Measurements from ENCODE around the gene KCNB1. TPM values are rescaled to one million over a fixed set of nuclear protein-coding genes. Genes with fewer than 3 reads are reported as not detected.

Gene KCNB1
- total RNA-seq, 2 donors from 2014 or later, result not detected

- Mint-ChIP-seq H3K27ac (no peak overlapping the region), H3K4me1 (ENCODE audit: low read depth) (no peaks in the 10 kb centered on the region), H3K27me3 (ENCODE audit: low read depth) (peaks cover 44% of the 10 kb centered on the region), H3K9me3 (no peaks in the 10 kb centered on the region), H3K36me3 (ENCODE audit: insufficient read depth in 2 of 2) (no peaks in the 10 kb centered on the region), H3K4me3 (no peak overlapping the region)
- ATAC-seq (replicated peaks in 1 of 2) (no peak), DNase-seq (no peak)
These were observed 46.8 kb downstream of the KCNB1 start for GRCh38 chr20:49435639-49436038.

DNA sequence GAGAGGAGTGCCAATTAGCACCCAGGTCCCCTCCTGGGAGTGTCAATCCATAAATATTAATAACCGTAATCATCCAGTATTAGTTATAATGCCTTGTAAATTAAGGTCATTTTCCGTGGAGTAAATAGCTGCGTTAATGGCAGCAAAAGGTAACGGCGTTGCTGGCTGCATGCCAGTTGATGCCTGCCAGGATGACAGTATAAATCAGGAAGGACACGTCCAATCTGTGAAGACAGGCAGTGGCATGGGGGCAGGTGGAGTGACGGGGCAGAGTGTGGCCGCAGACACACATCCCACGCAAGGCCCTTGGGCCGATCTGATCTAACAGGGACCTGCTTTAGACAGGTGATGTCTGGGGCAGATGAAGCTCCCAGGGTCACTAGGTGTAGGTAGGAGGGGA is 49.1 kb downstream of the KCNB1 start:
- Mint-ChIP-seq H3K27ac (no peak overlapping the region), H3K9me3 (peaks cover 0 to 2% of the 10 kb centered on the region in 2 donors), H3K4me1 (ENCODE audit: low read depth) (no peaks in the 10 kb centered on the region), H3K4me3 (no peak overlapping the region), H3K27me3 (ENCODE audit: low read depth) (peaks cover 45% of the 10 kb centered on the region), H3K36me3 (ENCODE audit: insufficient read depth in 2 of 2) (no peaks in the 10 kb centered on the region)
- DNase-seq (no peak), ATAC-seq (replicated peaks in 1 of 2) (no peak)

- Mint-ChIP-seq H3K27me3 (ENCODE audit: low read depth) (peaks cover 42% of the 10 kb centered on the region), H3K36me3 (ENCODE audit: insufficient read depth in 2 of 2) (no peaks in the 10 kb centered on the region), H3K4me1 (ENCODE audit: low read depth) (no peaks in the 10 kb centered on the region), H3K9me3 (peaks cover 0 to 2% of the 10 kb centered on the region in 2 donors), H3K4me3 (no peak overlapping the region), H3K27ac (no peak overlapping the region)
- ATAC-seq (replicated peaks in 1 of 2), result no peak
- DNase-seq, result no peak
These were observed 49.9 kb downstream of the KCNB1 start for GRCh38 chr20:49432550-49432949.

DNA sequence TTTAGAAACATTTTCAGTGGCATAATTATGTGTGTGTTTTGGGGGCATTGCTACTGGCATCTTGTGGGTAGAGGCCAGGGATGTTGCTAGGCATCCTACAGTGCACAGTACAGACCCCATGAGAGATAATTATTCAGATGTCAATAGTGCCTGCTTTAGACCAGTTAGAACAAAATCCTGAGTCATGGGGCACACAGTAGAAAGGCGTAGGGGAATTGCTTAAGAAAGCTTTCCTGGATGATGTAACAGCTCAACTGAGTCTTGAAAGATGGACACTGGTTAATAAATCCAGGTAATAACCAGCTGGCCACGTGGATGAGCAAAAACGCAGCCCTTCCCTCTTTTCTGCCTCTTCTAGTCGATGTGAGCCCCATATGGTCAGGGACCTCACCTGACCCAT is 51.1 kb downstream of the KCNB1 start:
- no peak for ATAC-seq (replicated peaks in 1 of 2)
- DNase-seq, result no peak
- Mint-ChIP-seq H3K36me3 (ENCODE audit: insufficient read depth in 2 of 2) (no peaks in the 10 kb centered on the region), H3K4me3 (no peak overlapping the region), H3K27me3 (ENCODE audit: low read depth) (peaks cover 40% of the 10 kb centered on the region), H3K9me3 (peaks cover 0 to 2% of the 10 kb centered on the region in 2 donors), H3K4me1 (ENCODE audit: low read depth) (no peaks in the 10 kb centered on the region), H3K27ac (no peak overlapping the region)

DNA sequence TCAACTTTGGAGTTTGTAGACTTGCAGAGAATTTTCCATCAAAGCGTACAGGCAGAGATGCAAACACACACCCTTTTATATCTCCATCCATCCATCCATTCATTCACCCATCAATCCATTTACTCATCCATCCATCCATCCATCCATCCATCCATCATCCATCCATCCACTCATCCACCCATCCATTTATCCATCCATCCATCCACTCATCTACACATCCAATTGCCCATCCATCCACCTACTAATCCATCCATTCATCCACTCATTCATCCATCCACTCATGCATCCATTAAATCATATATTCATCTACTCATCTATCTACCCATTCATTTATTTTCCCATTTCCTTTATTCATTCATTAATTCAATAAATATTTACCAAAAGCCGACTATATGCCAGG is 52.1 kb downstream of the KCNB1 start:
- H3K36me3 Mint-ChIP-seq (ENCODE audit: insufficient read depth in 2 of 2), result no peaks in the 10 kb centered on the region
- ATAC-seq (replicated peaks in 1 of 2), result no peak
- no peak for DNase-seq

DNA sequence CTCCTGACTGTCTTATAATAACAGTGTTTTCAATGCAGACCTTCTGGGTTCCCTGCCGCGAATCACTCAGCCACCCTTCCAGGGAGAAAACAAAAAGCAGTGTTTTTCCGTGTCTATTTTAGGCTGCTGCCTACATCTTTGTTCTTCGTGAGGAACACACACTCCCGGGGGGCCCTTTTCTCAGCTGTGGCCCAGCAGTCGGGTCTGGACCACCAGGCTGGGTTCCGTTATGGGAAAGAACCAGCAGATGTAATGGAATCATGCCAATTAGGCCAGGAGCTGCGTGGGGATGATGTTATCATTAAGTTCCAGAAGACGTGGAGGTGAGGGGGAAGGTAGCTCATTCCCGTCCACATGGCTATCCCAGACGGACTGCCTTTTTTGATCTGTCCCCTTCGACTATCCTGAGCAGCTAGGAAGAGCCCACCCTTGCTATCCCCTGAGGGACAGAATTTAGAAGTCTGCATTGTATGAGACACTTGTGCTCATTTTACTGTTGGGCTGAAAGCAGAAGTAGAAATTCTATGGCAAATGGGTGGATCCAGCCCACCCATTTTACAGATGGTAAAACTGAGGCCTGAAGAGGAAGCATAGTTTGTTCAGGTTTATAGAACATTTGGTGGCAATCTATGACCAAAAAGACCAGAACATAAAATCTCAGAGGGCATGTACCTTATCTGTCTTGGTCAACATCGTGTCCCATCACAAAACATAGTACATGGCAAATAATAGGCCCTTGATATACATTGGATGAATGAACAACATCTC is 54.5 kb downstream of the KCNB1 start:
- DNase-seq (no peak), ATAC-seq (replicated peaks in 1 of 2) (no peak)
- no peak overlapping the region for H3K4me3 Mint-ChIP-seq
- no peaks in the 10 kb centered on the region for H3K4me1 Mint-ChIP-seq (ENCODE audit: low read depth)
- H3K27ac Mint-ChIP-seq, result no peak overlapping the region
- H3K9me3 Mint-ChIP-seq, result peaks cover 0 to 2% of the 10 kb centered on the region in 2 donors
- H3K27me3 Mint-ChIP-seq (ENCODE audit: low read depth), result peaks cover 39% of the 10 kb centered on the region
- H3K36me3 Mint-ChIP-seq (ENCODE audit: insufficient read depth in 2 of 2), result no peaks in the 10 kb centered on the region

More for the DNA sequence above, 52.1 kb downstream of the KCNB1 start:
- peaks cover 0 to 2% of the 10 kb centered on the region in 2 donors for H3K9me3 Mint-ChIP-seq
- peaks cover 39% of the 10 kb centered on the region for H3K27me3 Mint-ChIP-seq (ENCODE audit: low read depth)
- H3K27ac Mint-ChIP-seq, result no peak overlapping the region
- H3K4me1 Mint-ChIP-seq (ENCODE audit: low read depth), result no peaks in the 10 kb centered on the region
- no peak overlapping the region for H3K4me3 Mint-ChIP-seq

DNA sequence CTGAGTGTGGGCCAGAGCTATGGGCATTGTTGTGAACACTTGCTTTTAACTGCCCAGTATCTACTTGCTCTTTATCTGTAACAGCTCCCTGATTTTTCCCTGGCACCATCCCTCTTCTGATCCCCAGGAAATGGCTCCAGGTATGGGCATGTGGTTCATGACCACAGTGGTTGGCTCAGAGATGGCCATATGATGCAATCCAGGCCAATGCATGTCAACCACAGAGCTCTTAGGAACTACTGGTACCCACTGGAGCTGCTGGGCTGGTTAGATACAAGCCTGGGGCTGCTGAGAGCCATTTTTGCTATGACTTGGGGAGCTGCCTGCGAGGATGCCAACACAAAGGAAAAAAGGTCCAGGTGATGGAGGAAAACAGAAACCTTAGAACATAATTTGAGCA is 55.6 kb downstream of the KCNB1 start:
- Mint-ChIP-seq H3K27me3 (ENCODE audit: low read depth) (peaks cover 39% of the 10 kb centered on the region), H3K27ac (no peak overlapping the region), H3K4me1 (ENCODE audit: low read depth) (no peaks in the 10 kb centered on the region), H3K36me3 (ENCODE audit: insufficient read depth in 2 of 2) (no peaks in the 10 kb centered on the region), H3K4me3 (no peak overlapping the region), H3K9me3 (peaks cover 0 to 2% of the 10 kb centered on the region in 2 donors)
- ATAC-seq (replicated peaks in 1 of 2), result no peak
- DNase-seq, result no peak

DNA sequence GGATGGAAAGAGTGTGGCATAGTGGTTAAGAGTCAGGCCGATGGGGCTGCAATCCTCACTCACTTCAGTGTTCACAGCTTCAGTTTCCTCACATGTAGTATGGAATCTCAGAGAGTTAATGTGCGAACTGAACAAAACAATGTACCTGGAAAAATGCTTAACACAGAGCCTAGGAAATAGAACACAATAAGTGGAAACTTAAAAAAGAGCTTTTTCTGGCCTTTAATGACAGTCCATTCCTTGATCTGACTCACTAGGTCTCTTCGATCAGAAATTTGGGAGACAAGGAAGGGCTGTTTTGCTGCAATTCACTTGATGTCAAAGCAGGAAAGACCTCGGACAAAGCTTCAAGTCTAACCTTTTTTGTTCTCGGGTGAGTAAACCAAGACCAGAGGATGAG is 56.1 kb downstream of the KCNB1 start:
- Mint-ChIP-seq H3K27ac (no peak overlapping the region), H3K9me3 (peaks cover 0 to 2% of the 10 kb centered on the region in 2 donors), H3K4me3 (no peak overlapping the region), H3K27me3 (ENCODE audit: low read depth) (peaks cover 35% of the 10 kb centered on the region), H3K36me3 (ENCODE audit: insufficient read depth in 2 of 2) (no peaks in the 10 kb centered on the region), H3K4me1 (ENCODE audit: low read depth) (no peaks in the 10 kb centered on the region)
- DNase-seq (no peak), ATAC-seq (replicated peaks in 1 of 2) (no peak)

DNA sequence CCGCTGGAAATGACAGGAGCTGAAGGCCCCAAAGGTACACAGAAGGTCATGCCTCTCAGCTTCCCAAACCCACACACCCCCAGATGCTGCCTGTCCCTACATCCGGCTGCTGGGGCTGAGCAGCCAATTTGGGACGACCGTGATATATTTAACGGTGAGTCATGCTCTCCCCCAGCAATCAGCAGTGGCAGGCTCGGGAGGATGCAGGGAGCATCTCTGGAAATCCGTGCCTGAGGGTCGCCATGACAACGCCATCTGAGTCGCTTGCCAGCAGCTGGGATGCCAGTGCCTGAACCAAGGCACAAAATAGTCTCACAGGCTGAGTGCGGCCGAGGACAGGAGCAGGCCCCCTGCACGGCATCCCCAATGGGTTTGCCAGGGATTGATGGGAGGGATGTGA is 57.9 kb downstream of the KCNB1 start:
- H3K27me3 Mint-ChIP-seq (ENCODE audit: low read depth), result peaks cover 24% of the 10 kb centered on the region
- H3K4me3 Mint-ChIP-seq, result no peak overlapping the region
- H3K9me3 Mint-ChIP-seq, result no peaks in the 10 kb centered on the region

GRCh38 chr20:49422161-49422560 is 60.3 kb downstream of the KCNB1 start:
- Mint-ChIP-seq H3K27ac (no peak overlapping the region), H3K4me3 (no peak overlapping the region), H3K36me3 (ENCODE audit: insufficient read depth in 2 of 2) (no peaks in the 10 kb centered on the region), H3K4me1 (ENCODE audit: low read depth) (no peaks in the 10 kb centered on the region), H3K9me3 (no peaks in the 10 kb centered on the region), H3K27me3 (ENCODE audit: low read depth) (peaks cover 25% of the 10 kb centered on the region)
- ATAC-seq (replicated peaks in 1 of 2) (no peak), DNase-seq (no peak)

More for the DNA sequence above, 57.9 kb downstream of the KCNB1 start:
- ATAC-seq (replicated peaks in 1 of 2), result no peak
- Mint-ChIP-seq H3K27ac (no peak overlapping the region), H3K36me3 (ENCODE audit: insufficient read depth in 2 of 2) (no peaks in the 10 kb centered on the region), H3K4me1 (ENCODE audit: low read depth) (no peaks in the 10 kb centered on the region)
- DNase-seq, result no peak

DNA sequence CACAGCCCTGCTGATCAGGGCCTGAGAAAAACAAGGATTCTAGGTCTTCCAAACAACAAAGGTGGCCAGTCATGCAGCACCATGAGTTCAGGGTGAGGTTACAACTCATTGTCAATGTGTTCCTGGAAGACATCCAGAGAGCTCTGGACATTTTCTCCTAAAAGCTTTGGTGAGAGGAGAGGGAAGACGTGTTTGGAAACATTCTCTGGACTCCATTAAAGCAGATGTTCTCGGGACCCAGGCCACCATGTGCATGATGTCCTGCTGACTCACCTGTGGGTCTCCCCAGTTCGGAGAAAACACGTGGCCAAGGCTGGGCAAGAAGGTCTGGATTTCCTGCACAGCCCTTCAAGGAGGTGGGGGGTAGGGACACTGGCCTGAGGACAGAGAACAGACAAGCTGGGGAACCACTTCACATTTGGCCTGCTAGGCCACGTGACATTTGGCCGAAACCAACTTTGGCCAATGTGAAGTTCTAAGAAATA is 61.6 kb downstream of the KCNB1 start:
- H3K4me3 Mint-ChIP-seq, result no peak overlapping the region
- ATAC-seq (replicated peaks in 1 of 2), result no peak
- H3K4me1 Mint-ChIP-seq (ENCODE audit: low read depth), result no peaks in the 10 kb centered on the region
- no peak overlapping the region for H3K27ac Mint-ChIP-seq
- no peaks in the 10 kb centered on the region for H3K9me3 Mint-ChIP-seq
- peaks cover 27% of the 10 kb centered on the region for H3K27me3 Mint-ChIP-seq (ENCODE audit: low read depth)
- no peak for DNase-seq
- H3K36me3 Mint-ChIP-seq (ENCODE audit: insufficient read depth in 2 of 2), result no peaks in the 10 kb centered on the region

- no peaks in the 10 kb centered on the region for H3K4me1 Mint-ChIP-seq (ENCODE audit: low read depth)
- H3K27me3 Mint-ChIP-seq (ENCODE audit: low read depth), result peaks cover 30% of the 10 kb centered on the region
- H3K27ac Mint-ChIP-seq, result no peak overlapping the region
- DNase-seq, result no peak
- H3K4me3 Mint-ChIP-seq, result no peak overlapping the region
- ATAC-seq (replicated peaks in 1 of 2), result no peak
- H3K36me3 Mint-ChIP-seq (ENCODE audit: insufficient read depth in 2 of 2), result no peaks in the 10 kb centered on the region
- no peaks in the 10 kb centered on the region for H3K9me3 Mint-ChIP-seq
These were observed 62.2 kb downstream of the KCNB1 start for GRCh38 chr20:49420292-49420691.

GRCh38 chr20:49419785-49420184 is 62.7 kb downstream of the KCNB1 start:
- Mint-ChIP-seq H3K27ac (no peak overlapping the region), H3K27me3 (ENCODE audit: low read depth) (peaks cover 30% of the 10 kb centered on the region), H3K4me3 (no peak overlapping the region), H3K4me1 (ENCODE audit: low read depth) (no peaks in the 10 kb centered on the region), H3K36me3 (ENCODE audit: insufficient read depth in 2 of 2) (no peaks in the 10 kb centered on the region), H3K9me3 (no peaks in the 10 kb centered on the region)
- DNase-seq (no peak), ATAC-seq (replicated peaks in 1 of 2) (no peak)

DNA sequence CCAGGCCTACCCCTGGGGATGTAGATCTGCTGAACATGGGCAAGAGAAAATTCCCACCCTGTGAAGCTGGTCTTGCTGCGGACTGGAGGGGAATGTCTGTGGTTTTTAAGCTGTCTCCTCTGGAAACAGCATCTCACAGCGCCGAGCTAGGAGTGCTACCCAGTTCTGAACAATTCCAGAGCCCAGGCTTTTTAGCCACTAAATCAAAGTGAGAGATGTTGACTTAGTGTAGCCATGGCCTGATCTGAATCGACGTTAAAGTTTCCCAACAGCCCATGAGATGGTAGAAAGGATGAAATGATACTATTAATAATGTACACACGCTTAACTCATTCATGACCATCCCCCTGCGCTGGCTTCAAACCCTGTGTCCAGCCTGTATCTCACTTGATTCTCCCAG is 63.7 kb downstream of the KCNB1 start:
- H3K27ac Mint-ChIP-seq, result no peak overlapping the region
- H3K4me3 Mint-ChIP-seq, result no peak overlapping the region
- H3K36me3 Mint-ChIP-seq (ENCODE audit: insufficient read depth in 2 of 2), result no peaks in the 10 kb centered on the region
- no peak for DNase-seq
- peaks cover 39% of the 10 kb centered on the region for H3K27me3 Mint-ChIP-seq (ENCODE audit: low read depth)
- H3K9me3 Mint-ChIP-seq, result no peaks in the 10 kb centered on the region
- ATAC-seq (replicated peaks in 1 of 2), result no peak
- no peaks in the 10 kb centered on the region for H3K4me1 Mint-ChIP-seq (ENCODE audit: low read depth)
